CD4-positive, alpha-beta T cell treated with Interleukin-4 for 4 hours (primary cell): Measurements from ENCODE around the gene NCOA3.

Source experiments
- DNase-seq: peaks from one replicate; pipeline ENCODE4 v3.0.0-alpha.2; 2020

NCOA3 gene

GRCh38 chr20:47502271-47503239 is 868 bp downstream of the NCOA3 start:
- DNase-seq: peak; percentile 71

DNA sequence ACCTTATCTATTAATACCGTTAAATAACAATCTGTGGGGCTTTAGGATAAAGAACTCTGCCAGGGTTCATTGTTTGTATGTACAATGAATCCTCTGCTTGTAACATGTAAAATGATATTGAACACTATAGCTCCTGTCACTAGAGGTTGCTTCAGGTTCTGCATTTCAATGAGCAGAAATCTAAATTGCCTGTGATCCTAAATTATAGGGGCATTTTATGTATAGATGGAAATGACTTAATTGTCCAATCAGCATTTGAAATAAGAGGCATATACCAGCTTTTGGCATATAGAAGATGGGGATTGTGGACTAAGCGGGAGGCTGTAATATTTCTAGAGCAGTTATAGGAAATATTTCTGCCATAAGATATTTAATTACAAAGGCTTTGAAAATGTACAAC is 2.0 kb downstream of the NCOA3 start:
- no peak for DNase-seq

DNA sequence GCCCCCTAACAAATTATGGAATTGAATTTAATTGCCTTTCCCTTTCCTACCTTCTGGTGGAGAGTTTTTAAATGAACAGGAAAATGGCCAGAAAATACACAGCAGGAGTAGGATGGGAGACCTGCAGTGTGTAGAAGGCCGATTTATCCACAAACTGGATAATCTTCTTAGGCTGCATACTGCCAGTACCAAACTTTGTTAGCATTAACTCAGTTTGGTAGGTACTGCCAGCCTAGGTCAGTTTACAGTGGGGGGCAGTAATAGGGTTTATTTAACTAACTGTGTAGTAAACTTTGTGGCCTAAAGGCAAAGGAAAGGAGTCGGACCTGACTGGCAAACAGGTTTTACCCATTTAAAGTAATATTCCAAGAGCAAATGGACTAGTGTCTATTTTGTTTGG is 4.6 kb downstream of the NCOA3 start:
- no peak for DNase-seq

- no peak for DNase-seq
Measured at GRCh38 chr20:47506850-47507249, 5.2 kb downstream of the NCOA3 start.

GRCh38 chr20:47507275-47507981 is 5.7 kb downstream of the NCOA3 start:
- peak; percentile 57 for DNase-seq

DNA sequence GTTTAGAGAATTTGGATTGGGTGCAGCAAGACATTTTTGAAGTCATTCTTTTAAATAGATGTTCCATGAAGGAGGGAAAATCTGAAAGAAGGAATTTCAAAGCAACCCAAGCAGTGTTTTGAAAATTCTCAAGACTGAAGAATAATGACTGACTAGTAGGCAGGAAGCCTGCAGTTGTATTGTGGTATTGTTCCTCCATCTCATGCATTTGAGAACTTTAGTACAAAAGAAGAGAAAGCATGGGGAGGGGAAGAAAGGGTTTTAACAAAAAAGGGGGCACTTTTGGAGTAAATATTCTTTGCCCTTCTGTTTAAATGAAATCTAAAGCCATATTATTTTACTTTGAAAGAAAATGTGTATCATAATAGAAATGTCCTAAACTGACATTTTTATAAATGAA is 6.6 kb downstream of the NCOA3 start:
- no peak for DNase-seq

DNA sequence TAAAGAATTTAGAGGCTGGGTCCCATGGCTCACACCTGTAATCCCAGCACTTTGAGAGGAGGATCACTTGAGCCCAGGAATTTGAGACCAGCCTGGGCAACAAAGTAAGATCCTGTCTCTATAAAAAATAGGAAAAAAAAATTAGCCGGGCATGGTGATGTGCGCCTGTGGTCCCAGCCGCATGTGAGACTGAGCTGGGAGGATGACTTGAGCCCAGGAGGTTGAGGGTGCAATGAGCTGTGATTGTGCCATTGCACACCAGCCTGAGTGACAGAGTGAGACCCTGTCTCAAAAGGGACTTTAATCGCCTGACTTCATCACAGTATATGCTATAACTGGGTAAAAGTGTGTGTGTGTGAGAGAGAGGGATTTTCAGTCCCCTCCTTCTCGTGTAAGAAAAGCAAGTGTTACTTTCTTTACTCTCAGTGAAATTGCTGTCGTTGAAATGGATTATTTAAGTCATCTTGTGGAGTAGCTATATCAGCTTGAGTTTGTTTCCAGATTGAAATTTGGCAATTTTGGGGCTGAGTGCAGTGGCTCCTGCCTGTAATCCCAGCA is 7.5 kb downstream of the NCOA3 start:
- no peak for DNase-seq

- no peak for DNase-seq
Measured at GRCh38 chr20:47509685-47510084, 8.0 kb downstream of the NCOA3 start.

DNA sequence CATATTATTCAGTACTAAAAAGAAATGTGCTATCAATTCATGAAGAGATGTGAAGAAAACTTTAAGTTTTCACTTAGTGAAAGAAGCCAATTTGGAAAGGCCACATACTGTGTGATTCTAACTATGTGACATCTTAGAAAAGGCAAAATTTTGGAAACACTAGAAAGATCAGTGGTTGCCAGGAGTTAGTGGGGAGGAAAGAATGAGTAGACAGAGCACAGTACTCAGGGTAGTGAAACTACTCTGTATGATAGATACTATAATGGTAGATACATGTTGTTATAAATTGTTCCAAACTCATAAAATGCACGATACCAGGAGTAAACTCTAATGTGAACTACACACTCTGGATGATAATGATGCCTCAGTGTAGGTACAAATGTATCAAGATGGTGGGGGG is 14.2 kb downstream of the NCOA3 start:
- DNase-seq: no peak

GRCh38 chr20:47521059-47521808 is 19.5 kb downstream of the NCOA3 start:
- no peak for DNase-seq

- no peak for DNase-seq
Measured at GRCh38 chr20:47524015-47524784, 22.5 kb downstream of the NCOA3 start.

- no peak for DNase-seq
Measured at GRCh38 chr20:47527004-47527800, 25.5 kb downstream of the NCOA3 start.

GRCh38 chr20:47529840-47530239 is 28.2 kb downstream of the NCOA3 start:
- no peak for DNase-seq

GRCh38 chr20:47531458-47531857 is 29.8 kb downstream of the NCOA3 start:
- DNase-seq: no peak

GRCh38 chr20:47532002-47532401 is 30.3 kb downstream of the NCOA3 start:
- no peak for DNase-seq

GRCh38 chr20:47533518-47534062 is 31.9 kb downstream of the NCOA3 start:
- no peak for DNase-seq

GRCh38 chr20:47534405-47534804 is 32.7 kb downstream of the NCOA3 start:
- DNase-seq: no peak

- DNase-seq: no peak
Measured at GRCh38 chr20:47535088-47535487, 33.4 kb downstream of the NCOA3 start.

DNA sequence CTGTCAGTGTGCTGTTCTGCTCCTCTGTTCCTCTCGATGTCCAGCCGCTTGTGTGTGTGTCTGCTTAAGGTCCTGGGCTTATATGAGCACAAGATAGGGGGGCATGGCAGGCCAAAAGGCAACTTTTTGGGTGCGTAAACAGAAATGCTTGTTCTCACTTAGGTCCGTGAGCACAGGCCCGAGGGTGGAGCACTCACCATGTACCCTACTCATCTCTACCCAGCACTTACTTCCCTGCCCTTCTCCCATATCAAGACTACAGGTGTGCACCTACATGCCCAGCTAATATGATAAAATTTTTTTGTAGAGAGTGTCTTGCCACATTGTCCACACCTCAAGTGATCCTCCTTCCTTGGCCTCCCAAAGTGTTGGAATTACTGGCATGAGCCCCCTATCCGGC is 34.3 kb downstream of the NCOA3 start:
- DNase-seq: no peak

GRCh38 chr20:47540443-47541354 is 39.0 kb downstream of the NCOA3 start:
- DNase-seq: peak; percentile 32
